GM12878 (cell line): ENCODE results near the gene ADPRS.

Experiments
- EZH2 ChIP-seq: IDR thresholded peaks from 2 replicates; pipeline ENCODE4 v1.6.1; 2012; ENCODE audit warnings: low read depth, mild to moderate bottlenecking, control low read depth, inconsistent platforms, low read length, borderline replicate concordance; ENCODE audit not compliant: control insufficient read depth
- POLR2AphosphoS5 ChIP-seq: IDR thresholded peaks from 2 replicates; pipeline ENCODE4 v1.6.1; 2011; ENCODE audit warnings: mild to moderate bottlenecking, low read length, inconsistent platforms

- TF ChIP-seq POLR2AphosphoS5 (no peak), EZH2 (no peak)
Measured at GRCh38 chr1:36134505-36135329, 46.0 kb downstream of the ADPRS start.
